HL-60 (cell line): ENCODE results near the gene PTK7.

Source experiments
- DNase-seq, 2 experiments: peaks; one replicate each; pipeline ENCODE4 v3.0.0-alpha.2; 2010 to 2020; ENCODE audit warnings: low read depth in 1 of 2, low spot score in 1 of 2
- H3K27ac ChIP-seq: fragments of 250-450 bp; sonication (Bioruptor Pico); replicated peaks from 2 replicates; pipeline ENCODE4 v1.5.1; 2020; ENCODE audit warnings: mild to moderate bottlenecking, moderate library complexity
- H3K27me3 ChIP-seq: fragments of 250-450 bp; sonication (Bioruptor Pico); 2 replicates; pipeline ENCODE4 v1.5.1; 2021; ENCODE audit warnings: mild to moderate bottlenecking, moderate library complexity; ENCODE audit not compliant: insufficient read depth, poor library complexity, severe bottlenecking
- H3K4me3 ChIP-seq: replicated peaks from 2 replicates; pipeline ENCODE4 v1.5.1; 2011; ENCODE audit warnings: mild to moderate bottlenecking, control low read depth, low read length; ENCODE audit not compliant: insufficient read depth
- CTCF ChIP-seq: IDR thresholded peaks from one replicate; pipeline ENCODE4 v1.5.1; 2011; ENCODE audit warnings: low read length, control low read depth, inconsistent platforms; ENCODE audit not compliant: insufficient read depth
- GABPA ChIP-seq: IDR thresholded peaks from 2 replicates; pipeline ENCODE4 v1.6.1; 2012; ENCODE audit warnings: low read depth
- POLR2AphosphoS5 ChIP-seq: IDR thresholded peaks from 2 replicates; pipeline ENCODE4 v1.6.1; 2012; ENCODE audit warnings: low read depth
- SPI1 ChIP-seq: IDR thresholded peaks from 2 replicates; pipeline ENCODE4 v1.6.1; 2012; ENCODE audit warnings: low read depth, mild to moderate bottlenecking, borderline replicate concordance
- TF ChIP-seq, protein P1 (sequence below): IDR thresholded peaks from 2 replicates; pipeline ENCODE4 v1.6.1; 2012; ENCODE audit warnings: low read depth; ENCODE audit not compliant: insufficient replicate concordance

PTK7 gene

DNA sequence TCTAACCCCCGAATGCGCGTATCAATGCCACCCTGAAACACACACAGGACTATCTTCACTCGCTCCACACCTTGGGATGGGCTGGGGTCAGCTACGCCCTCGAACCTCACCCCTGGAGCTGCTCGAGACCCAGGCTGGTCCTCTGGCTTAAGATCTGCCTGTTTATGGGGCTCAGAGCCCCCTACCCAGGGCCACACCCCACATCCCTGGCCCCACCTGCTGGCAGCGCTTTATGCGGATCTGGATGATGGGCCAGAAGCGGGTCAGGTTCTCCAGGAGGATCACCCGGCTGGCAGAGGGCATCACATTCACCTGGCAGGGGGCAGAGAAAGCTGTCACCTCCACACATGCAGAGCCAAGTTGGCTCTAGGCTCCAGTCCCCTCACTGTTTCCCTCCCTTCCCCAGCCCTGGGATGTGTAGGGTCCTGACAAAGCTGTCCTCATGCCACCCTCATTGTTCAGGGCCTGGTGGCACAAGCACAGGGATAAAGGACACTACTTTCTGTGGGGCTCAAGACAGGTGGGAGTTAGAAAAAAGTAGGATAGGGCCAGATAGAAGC is 30.7 kb upstream of the PTK7 start:
- DNase-seq = no peak
- no peak overlapping the region for H3K4me3 ChIP-seq
- H3K27me3 ChIP-seq = no peaks in the 10 kb centered on the region
- TF ChIP-seq, protein P1, sequence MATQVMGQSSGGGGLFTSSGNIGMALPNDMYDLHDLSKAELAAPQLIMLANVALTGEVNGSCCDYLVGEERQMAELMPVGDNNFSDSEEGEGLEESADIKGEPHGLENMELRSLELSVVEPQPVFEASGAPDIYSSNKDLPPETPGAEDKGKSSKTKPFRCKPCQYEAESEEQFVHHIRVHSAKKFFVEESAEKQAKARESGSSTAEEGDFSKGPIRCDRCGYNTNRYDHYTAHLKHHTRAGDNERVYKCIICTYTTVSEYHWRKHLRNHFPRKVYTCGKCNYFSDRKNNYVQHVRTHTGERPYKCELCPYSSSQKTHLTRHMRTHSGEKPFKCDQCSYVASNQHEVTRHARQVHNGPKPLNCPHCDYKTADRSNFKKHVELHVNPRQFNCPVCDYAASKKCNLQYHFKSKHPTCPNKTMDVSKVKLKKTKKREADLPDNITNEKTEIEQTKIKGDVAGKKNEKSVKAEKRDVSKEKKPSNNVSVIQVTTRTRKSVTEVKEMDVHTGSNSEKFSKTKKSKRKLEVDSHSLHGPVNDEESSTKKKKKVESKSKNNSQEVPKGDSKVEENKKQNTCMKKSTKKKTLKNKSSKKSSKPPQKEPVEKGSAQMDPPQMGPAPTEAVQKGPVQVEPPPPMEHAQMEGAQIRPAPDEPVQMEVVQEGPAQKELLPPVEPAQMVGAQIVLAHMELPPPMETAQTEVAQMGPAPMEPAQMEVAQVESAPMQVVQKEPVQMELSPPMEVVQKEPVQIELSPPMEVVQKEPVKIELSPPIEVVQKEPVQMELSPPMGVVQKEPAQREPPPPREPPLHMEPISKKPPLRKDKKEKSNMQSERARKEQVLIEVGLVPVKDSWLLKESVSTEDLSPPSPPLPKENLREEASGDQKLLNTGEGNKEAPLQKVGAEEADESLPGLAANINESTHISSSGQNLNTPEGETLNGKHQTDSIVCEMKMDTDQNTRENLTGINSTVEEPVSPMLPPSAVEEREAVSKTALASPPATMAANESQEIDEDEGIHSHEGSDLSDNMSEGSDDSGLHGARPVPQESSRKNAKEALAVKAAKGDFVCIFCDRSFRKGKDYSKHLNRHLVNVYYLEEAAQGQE = no peak
- TF ChIP-seq CTCF (no peak), SPI1 (no peak), GABPA (no peak), POLR2AphosphoS5 (no peak)
- H3K27ac ChIP-seq = no peak overlapping the region

DNA sequence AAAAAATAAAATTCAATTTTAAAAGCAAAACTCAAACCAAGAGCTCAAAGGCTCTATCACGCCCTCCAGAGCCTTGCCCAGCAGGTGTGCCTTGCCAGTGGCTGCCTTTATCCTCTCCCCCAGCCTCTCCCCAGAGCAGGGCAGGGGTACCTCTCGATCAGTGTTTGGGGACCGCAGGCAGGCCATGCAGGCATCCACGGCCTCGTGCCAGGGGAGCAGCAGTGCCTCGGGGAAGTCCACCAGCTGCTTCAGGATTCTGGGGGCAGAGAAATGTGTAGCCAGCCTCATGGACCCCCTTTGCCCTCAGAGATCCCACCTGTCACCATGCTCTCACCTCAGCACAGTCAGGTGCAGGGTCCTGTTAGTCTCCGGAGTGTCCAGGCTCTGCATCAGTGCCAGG is 28.1 kb upstream of the PTK7 start:
- TF ChIP-seq SPI1 (no peak), GABPA (no peak)
- TF ChIP-seq, protein P1 = no peak
- no peaks in the 10 kb centered on the region for H3K27me3 ChIP-seq
- H3K4me3 ChIP-seq = no peak overlapping the region
- H3K27ac ChIP-seq = no peak overlapping the region
- no peak for DNase-seq

DNA sequence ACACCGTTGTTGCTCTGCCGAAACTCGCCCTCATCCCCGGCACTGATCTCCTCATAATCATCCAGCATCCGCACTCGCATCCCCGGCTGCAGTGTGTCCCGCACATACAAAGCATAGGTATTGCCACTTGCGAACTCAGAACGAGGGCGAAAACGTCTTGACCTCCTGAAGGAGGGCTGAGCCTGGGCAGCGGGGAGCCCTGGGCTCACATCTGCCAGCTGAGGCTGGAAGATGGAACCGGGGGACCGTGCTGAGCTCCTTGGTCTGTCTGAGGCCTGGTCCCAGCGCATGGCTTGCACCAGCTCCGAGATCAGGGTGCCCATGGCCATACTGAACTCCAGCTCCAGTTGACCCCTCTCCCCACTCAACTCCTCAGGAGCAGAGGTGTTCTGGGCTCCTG is 25.1 kb upstream of the PTK7 start:
- no peak overlapping the region for H3K4me3 ChIP-seq
- TF ChIP-seq, protein P1 = no peak
- no peak for TF ChIP-seq POLR2AphosphoS5
- no peak for TF ChIP-seq CTCF
- TF ChIP-seq SPI1 = no peak
- no peak for TF ChIP-seq GABPA
- no peaks in the 10 kb centered on the region for H3K27me3 ChIP-seq
- H3K27ac ChIP-seq = no peak overlapping the region
- DNase-seq = no peak
